CD14-positive monocyte (primary cell): ENCODE data around the gene LZTFL1. TPM values are rescaled to one million over a fixed set of nuclear protein-coding genes. Genes with fewer than 3 reads are reported as not detected.

Experiments used
- DNase-seq, 3 donors: peaks; one replicate each; pipeline ENCODE4 v3.0.0-alpha.2; 2011 to 2022
- H2AFZ ChIP-seq: 2 replicates; pipeline ENCODE4 v1.6.0; 2012; ENCODE audit warnings: mild to moderate bottlenecking, low read depth, low read length, inconsistent platforms; ENCODE audit not compliant: insufficient read depth, poor library complexity, severe bottlenecking
- H3K27ac ChIP-seq, 2 donors: 1 replicate in 1 of 2; 2 replicates in 1 of 2; pipeline ENCODE4 v1.5.1; 2012 to 2013; ENCODE audit warnings: low read length in 2 of 2, control low read depth in 1 of 2, inconsistent platforms in 1 of 2, low read depth in 1 of 2, mild to moderate bottlenecking in 1 of 2
- H3K27me3 ChIP-seq, 2 donors: one replicate each; pipeline versions ENCODE4 v1.6.0 to v1.6.1; 2011 to 2013; ENCODE audit warnings: low read length in 2 of 2; ENCODE audit not compliant: control insufficient read depth in 2 of 2, insufficient read depth in 2 of 2
- H3K36me3 ChIP-seq, 2 donors: replicated peaks in 1 of 2; 1 replicate in 1 of 2; 2 replicates in 1 of 2; pipeline versions ENCODE4 v1.5.1 to v1.6.1; 2012 to 2013; ENCODE audit warnings: low read length in 2 of 2, control low read depth in 1 of 2, inconsistent platforms in 1 of 2, mild to moderate bottlenecking in 1 of 2; ENCODE audit not compliant: insufficient read depth in 2 of 2, control insufficient read depth in 1 of 2
- H3K4me1 ChIP-seq, 2 donors: 1 replicate in 1 of 2; 2 replicates in 1 of 2; pipeline versions ENCODE4 v1.5.1 to v1.6.1; 2012 to 2013; ENCODE audit warnings: low read length in 2 of 2, control low read depth in 1 of 2, inconsistent platforms in 1 of 2, mild to moderate bottlenecking in 1 of 2, moderate library complexity in 1 of 2; ENCODE audit not compliant: insufficient read depth in 2 of 2, control insufficient read depth in 1 of 2
- H3K4me2 ChIP-seq: replicated peaks from 2 replicates; pipeline ENCODE3; 2012; ENCODE audit warnings: low read length, moderate library complexity, mild to moderate bottlenecking; ENCODE audit not compliant: poor library complexity, severe bottlenecking; ENCODE audit errors: extremely low read depth
- H3K4me3 ChIP-seq, 3 experiments: fragments of 200-600 bp in 1 of 3; sonication (generic) in 1 of 3; replicated peaks in 1 of 3; 1 replicate in 2 of 3; 2 replicates in 1 of 3; pipeline ENCODE4 v1.5.1; 2011 to 2013; ENCODE audit warnings: low read length in 3 of 3, mild to moderate bottlenecking in 3 of 3, control low read depth in 2 of 3, low read depth in 2 of 3, inconsistent platforms in 1 of 3, moderate library complexity in 1 of 3
- H3K79me2 ChIP-seq: 2 replicates; pipeline ENCODE4 v1.6.0; 2012; ENCODE audit warnings: mild to moderate bottlenecking, control low read depth, inconsistent platforms, low read length, moderate library complexity; ENCODE audit not compliant: insufficient read depth
- H3K9ac ChIP-seq: 2 replicates; pipeline ENCODE4 v1.6.0; 2017; ENCODE audit warnings: low read length, mild to moderate bottlenecking; ENCODE audit not compliant: insufficient read depth, poor library complexity, severe bottlenecking
- H3K9me3 ChIP-seq, 2 donors: replicated peaks in 1 of 2; 1 replicate in 1 of 2; 2 replicates in 1 of 2; pipeline versions ENCODE4 v1.5.1 to v1.6.1; 2012 to 2013; ENCODE audit warnings: low read length in 2 of 2, control low read depth in 1 of 2; ENCODE audit not compliant: control insufficient read depth in 1 of 2, insufficient read depth in 1 of 2
- H4K20me1 ChIP-seq: 2 replicates; pipeline ENCODE4 v1.6.0; 2012; ENCODE audit warnings: mild to moderate bottlenecking, low read length, control low read depth, moderate library complexity; ENCODE audit not compliant: insufficient read depth
- H3K27ac Mint-ChIP-seq, 7 donors: one replicate each; pipeline ENCODE4 v1.8.0; 2020; ENCODE audit warnings: mild to moderate bottlenecking in 7 of 7, mixed read lengths in 7 of 7, moderate library complexity in 6 of 7, inconsistent platforms in 2 of 7
- H3K27me3 Mint-ChIP-seq, 3 donors: one replicate each; pipeline ENCODE4 v1.8.0; 2021 to 2022; ENCODE audit warnings: low read depth in 3 of 3, mild to moderate bottlenecking in 3 of 3, mixed read lengths in 3 of 3, moderate library complexity in 3 of 3, inconsistent platforms in 1 of 3
- H3K36me3 Mint-ChIP-seq, 2 donors: one replicate each; pipeline ENCODE4 v1.8.0; 2020; ENCODE audit warnings: mixed read lengths in 2 of 2, inconsistent platforms in 1 of 2, mild to moderate bottlenecking in 1 of 2
- H3K4me1 Mint-ChIP-seq: one replicate; pipeline ENCODE4 v1.8.0; 2020; ENCODE audit warnings: mild to moderate bottlenecking, mixed read lengths
- H3K4me3 Mint-ChIP-seq, 2 donors: one replicate each; pipeline ENCODE4 v1.8.0; 2020; ENCODE audit warnings: mild to moderate bottlenecking in 2 of 2, mixed read lengths in 2 of 2, moderate library complexity in 1 of 2
- H3K9me3 Mint-ChIP-seq, 7 donors: one replicate each; pipeline ENCODE4 v1.8.0; 2020 to 2022; ENCODE audit warnings: mixed read lengths in 7 of 7, mild to moderate bottlenecking in 6 of 7, moderate library complexity in 6 of 7, inconsistent platforms in 2 of 7
- WGBS: methylation state at CpG from one replicate; pipeline ENCODE4 v1.1.5; 2013; ENCODE audit warnings: missing lambda C conversion rate; ENCODE audit not compliant: insufficient coverage; 5-methylcytosine and 5-hydroxymethylcytosine counted together
- intact Hi-C, 2 donors: fragments of 100-400 bp; cut with micrococcal nuclease; formaldehyde crosslinking; loops; one replicate each; pipeline versions ENCODE4 v1.15.0 to v1.15.1; 2023
- polyA plus RNA-seq, 3 donors: library from polyadenylated mRNA; depleted of rRNA in 1 of 3; unstranded in 2 of 3; stranded (reverse) in 1 of 3; fragments of 300-500 nt in 2 of 3; fragments of >200 nt in 1 of 3; fragmentation: Illumina TruSeq in 2 of 3; gene quantifications; 1 replicate in 2 of 3; 2 replicates in 1 of 3; pipeline ENCODE4 v1.2.3, GENCODE V29; 2012 to 2021
- TF ChIP-seq, protein P1 (sequence below): fragments of 200-600 bp; IDR thresholded peaks from one replicate; pipeline ENCODE4 v1.8.0; 2022; ENCODE audit warnings: antibody characterized with exemption, mild to moderate bottlenecking

LZTFL1 gene
- polyA plus RNA-seq, 3 donors: 7.3 to 10.5 (median 7.5) TPM

DNA sequence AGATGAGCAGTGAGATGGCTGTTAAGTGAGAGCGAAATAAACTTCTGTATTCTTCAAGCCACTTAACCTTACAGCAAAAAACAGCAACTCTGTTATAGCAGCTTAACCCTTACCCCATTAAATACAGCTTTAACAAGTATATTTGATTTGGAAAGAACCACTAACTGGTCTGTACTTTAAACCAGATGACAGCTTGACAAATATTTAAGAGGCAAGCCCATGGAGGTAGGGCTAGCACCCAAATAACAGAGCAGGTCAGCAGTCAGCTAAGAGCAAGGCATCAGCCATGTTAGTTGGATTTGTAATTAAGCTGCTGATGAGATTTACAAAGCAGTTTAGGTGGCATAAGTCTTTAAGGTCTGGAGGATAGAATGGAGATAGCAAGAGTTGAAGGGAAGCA lies 3.5 kb downstream of the LZTFL1 start:
- intact Hi-C loops: no loop called here
- Histone ChIP-seq H3K4me1 (peaks cover 18 to 19% of the 10 kb centered on the region in 2 donors), H2AFZ (no peak overlapping the region), H3K9ac (no peak overlapping the region), H3K4me2 (no peak overlapping the region), H3K36me3 (no peaks in the 10 kb centered on the region), H3K27ac (no peak overlapping the region), H3K79me2 (no peaks in the 10 kb centered on the region), H4K20me1 (no peaks in the 10 kb centered on the region), H3K4me3 (no peak overlapping the region), H3K9me3 (no peaks in the 10 kb centered on the region), H3K27me3 (peaks cover 0 to 2% of the 10 kb centered on the region in 2 donors)
- no peak for DNase-seq
- Mint-ChIP-seq H3K9me3 (peaks cover 0 to 5% (median 5%) of the 10 kb centered on the region in 7 donors), H3K4me1 (peaks cover 25% of the 10 kb centered on the region), H3K27ac (no peak overlapping the region), H3K27me3 (peaks cover 0 to 7% (median 4%) of the 10 kb centered on the region in 3 donors), H3K4me3 (no peak overlapping the region), H3K36me3 (peaks cover 16 to 19% of the 10 kb centered on the region in 2 donors)
- TF ChIP-seq, protein P1, sequence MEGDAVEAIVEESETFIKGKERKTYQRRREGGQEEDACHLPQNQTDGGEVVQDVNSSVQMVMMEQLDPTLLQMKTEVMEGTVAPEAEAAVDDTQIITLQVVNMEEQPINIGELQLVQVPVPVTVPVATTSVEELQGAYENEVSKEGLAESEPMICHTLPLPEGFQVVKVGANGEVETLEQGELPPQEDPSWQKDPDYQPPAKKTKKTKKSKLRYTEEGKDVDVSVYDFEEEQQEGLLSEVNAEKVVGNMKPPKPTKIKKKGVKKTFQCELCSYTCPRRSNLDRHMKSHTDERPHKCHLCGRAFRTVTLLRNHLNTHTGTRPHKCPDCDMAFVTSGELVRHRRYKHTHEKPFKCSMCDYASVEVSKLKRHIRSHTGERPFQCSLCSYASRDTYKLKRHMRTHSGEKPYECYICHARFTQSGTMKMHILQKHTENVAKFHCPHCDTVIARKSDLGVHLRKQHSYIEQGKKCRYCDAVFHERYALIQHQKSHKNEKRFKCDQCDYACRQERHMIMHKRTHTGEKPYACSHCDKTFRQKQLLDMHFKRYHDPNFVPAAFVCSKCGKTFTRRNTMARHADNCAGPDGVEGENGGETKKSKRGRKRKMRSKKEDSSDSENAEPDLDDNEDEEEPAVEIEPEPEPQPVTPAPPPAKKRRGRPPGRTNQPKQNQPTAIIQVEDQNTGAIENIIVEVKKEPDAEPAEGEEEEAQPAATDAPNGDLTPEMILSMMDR: no peak
- no CpG with 5 or more reads among the region's 1 CpG for WGBS

DNA sequence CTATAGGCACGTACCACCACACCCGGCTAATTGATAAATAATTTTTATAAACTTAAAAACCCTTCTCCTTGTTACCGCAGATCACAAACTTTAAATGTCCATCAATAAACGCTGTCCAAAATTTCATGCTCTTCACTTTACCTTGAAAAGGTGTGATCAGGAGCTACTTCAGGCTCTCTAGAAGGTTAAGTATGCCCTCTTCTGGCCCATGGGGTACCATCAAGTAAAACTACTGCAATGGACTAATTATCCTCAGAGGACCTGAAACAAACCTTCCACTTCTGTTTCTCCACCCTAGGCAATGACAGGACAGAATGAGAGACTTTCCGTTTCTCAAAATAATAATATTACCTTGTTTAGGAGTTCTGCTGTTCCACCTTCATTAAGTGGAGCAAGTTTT lies 9.2 kb downstream of the LZTFL1 start:
- no peak overlapping the region for H3K4me3 Mint-ChIP-seq
- no peaks in the 10 kb centered on the region for H3K4me1 Mint-ChIP-seq
- no peak overlapping the region for H3K4me3 ChIP-seq
- H3K36me3 ChIP-seq: peaks cover 10 to 16% of the 10 kb centered on the region in 2 donors
- no peaks in the 10 kb centered on the region for H3K4me1 ChIP-seq
- no peaks in the 10 kb centered on the region for H3K9me3 Mint-ChIP-seq
- H4K20me1 ChIP-seq: no peaks in the 10 kb centered on the region
- no peak overlapping the region for H3K27ac ChIP-seq
- peaks cover 40 to 48% of the 10 kb centered on the region in 2 donors for H3K36me3 Mint-ChIP-seq
- no peaks in the 10 kb centered on the region for H3K27me3 ChIP-seq
- TF ChIP-seq, protein P1: no peak
- no peaks in the 10 kb centered on the region for H3K79me2 ChIP-seq
- H3K27ac Mint-ChIP-seq: no peak overlapping the region
- no peaks in the 10 kb centered on the region for H3K27me3 Mint-ChIP-seq
- intact Hi-C loops: no loop called here
- no peak overlapping the region for H3K4me2 ChIP-seq
- DNase-seq: no peak
- H2AFZ ChIP-seq: no peak overlapping the region
- WGBS: 93% methylated on average over 4 of the region's 5 CpGs
- H3K9me3 ChIP-seq: no peaks in the 10 kb centered on the region
- H3K9ac ChIP-seq: no peak overlapping the region
